Testis (tissue), 3 donors: ENCODE measurements around the gene SCUBE3. TPM values are rescaled to one million over a fixed set of nuclear protein-coding genes. Genes with fewer than 3 reads are reported as not detected.

ENCODE experiments used
- DNase-seq: peaks from one replicate; pipeline ENCODE4 v3.0.0-alpha.2; 2019
- H3K27ac ChIP-seq, 2 donors: fragments of 200-600 bp; sonication (generic); one replicate each; pipeline ENCODE4 v1.5.1; 2019
- H3K27me3 ChIP-seq: fragments of 200-600 bp; sonication (generic); one replicate; pipeline ENCODE4 v1.5.1; 2019
- H3K36me3 ChIP-seq: fragments of 200-600 bp; sonication (generic); one replicate; pipeline ENCODE4 v1.5.1; 2017; ENCODE audit warnings: low read depth; ENCODE audit errors: missing control alignments
- H3K4me1 ChIP-seq: fragments of 200-600 bp; sonication (generic); one replicate; pipeline ENCODE4 v1.5.1; 2019
- H3K4me3 ChIP-seq, 2 donors: fragments of 200-600 bp; sonication (generic); one replicate each; pipeline ENCODE4 v1.5.1; 2017 to 2019
- H3K9me3 ChIP-seq: fragments of 200-600 bp; sonication (generic); one replicate; pipeline ENCODE4 v1.5.1; 2017
- POLR2A ChIP-seq: fragments of 450-650 bp; IDR thresholded peaks from one replicate; pipeline ENCODE4 v1.6.1; 2017; ENCODE audit warnings: antibody characterized with exemption, mild to moderate bottlenecking, moderate library complexity
- WGBS, 2 donors: methylation state at CpG; one replicate each; pipeline ENCODE4 v1.1.5; 2018; 5-methylcytosine and 5-hydroxymethylcytosine counted together
- intact Hi-C: fragments of 100-400 bp; cut with DNase I; formaldehyde crosslinking; loops from one replicate; pipeline ENCODE4 v1.15.1; 2023; ENCODE audit warnings: low total_unique reads
- polyA plus RNA-seq: library from polyadenylated mRNA; stranded (reverse); fragments of 350-450 nt; fragmentation: Illumina TruSeq; extraction: RNeasy Lipid Tissue Mini Kit (QIAGEN cat#74804); gene quantifications from one replicate; pipeline ENCODE4 v1.2.3, GENCODE V29; 2014; ENCODE audit warnings: low read depth, low replicate concordance; ENCODE audit not compliant: insufficient read depth
- total RNA-seq, 2 donors: library from RNA; depleted of rRNA; stranded (reverse); fragments of >200 nt; gene quantifications; one replicate each; pipeline ENCODE4 v1.2.3, GENCODE V29; 2016
- TF ChIP-seq, protein P1 (sequence below), 3 experiments: fragments of 450-650 bp in 2 of 3; fragments of 200-600 bp in 1 of 3; sonication (generic) in 1 of 3; IDR thresholded peaks; one replicate each; pipeline ENCODE4 v1.5.1; 2016 to 2019; ENCODE audit warnings: antibody characterized with exemption in 3 of 3, mild to moderate bottlenecking in 2 of 3, moderate library complexity in 1 of 3

SCUBE3 gene
- total and polyA plus RNA-seq, 3 donors from 2014 or later, result 1.7 to 2.2 (median 2.0) TPM

DNA sequence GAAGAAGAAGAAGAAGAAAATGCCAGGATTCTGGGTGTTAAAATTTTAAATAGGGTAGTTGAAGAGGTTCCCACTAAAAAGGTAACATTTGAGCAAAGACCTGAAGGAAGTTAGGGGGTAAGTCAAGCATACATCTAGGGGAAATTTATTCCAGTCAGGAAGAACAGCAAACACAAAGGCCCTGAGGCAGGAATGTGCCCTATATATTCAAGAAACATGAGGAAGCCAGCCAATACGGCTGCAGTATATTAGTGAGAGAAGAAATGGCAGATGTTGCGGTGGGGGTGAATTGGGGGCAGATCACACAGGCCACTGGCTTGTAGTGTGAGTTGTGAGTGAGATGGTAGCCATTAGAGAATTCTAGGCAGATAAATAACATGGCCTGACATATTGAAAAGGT is 51.8 kb downstream of the SCUBE3 start:
- intact Hi-C loops, result no loop called here
- Histone ChIP-seq H3K36me3 (no peaks in the 10 kb centered on the region), H3K4me3 (no peak overlapping the region), H3K27ac (no peak overlapping the region), H3K4me1 (peaks cover 5% of the 10 kb centered on the region), H3K9me3 (no peaks in the 10 kb centered on the region), H3K27me3 (no peaks in the 10 kb centered on the region)
- TF ChIP-seq POLR2A, result no peak
- TF ChIP-seq, protein P1, sequence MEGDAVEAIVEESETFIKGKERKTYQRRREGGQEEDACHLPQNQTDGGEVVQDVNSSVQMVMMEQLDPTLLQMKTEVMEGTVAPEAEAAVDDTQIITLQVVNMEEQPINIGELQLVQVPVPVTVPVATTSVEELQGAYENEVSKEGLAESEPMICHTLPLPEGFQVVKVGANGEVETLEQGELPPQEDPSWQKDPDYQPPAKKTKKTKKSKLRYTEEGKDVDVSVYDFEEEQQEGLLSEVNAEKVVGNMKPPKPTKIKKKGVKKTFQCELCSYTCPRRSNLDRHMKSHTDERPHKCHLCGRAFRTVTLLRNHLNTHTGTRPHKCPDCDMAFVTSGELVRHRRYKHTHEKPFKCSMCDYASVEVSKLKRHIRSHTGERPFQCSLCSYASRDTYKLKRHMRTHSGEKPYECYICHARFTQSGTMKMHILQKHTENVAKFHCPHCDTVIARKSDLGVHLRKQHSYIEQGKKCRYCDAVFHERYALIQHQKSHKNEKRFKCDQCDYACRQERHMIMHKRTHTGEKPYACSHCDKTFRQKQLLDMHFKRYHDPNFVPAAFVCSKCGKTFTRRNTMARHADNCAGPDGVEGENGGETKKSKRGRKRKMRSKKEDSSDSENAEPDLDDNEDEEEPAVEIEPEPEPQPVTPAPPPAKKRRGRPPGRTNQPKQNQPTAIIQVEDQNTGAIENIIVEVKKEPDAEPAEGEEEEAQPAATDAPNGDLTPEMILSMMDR (IDR thresholded peaks at IDR 0.05), result no peak
- WGBS, 2 donors, result 91 to 92% methylated on average over 2 of the region's 2 CpGs
- no peak for DNase-seq

DNA sequence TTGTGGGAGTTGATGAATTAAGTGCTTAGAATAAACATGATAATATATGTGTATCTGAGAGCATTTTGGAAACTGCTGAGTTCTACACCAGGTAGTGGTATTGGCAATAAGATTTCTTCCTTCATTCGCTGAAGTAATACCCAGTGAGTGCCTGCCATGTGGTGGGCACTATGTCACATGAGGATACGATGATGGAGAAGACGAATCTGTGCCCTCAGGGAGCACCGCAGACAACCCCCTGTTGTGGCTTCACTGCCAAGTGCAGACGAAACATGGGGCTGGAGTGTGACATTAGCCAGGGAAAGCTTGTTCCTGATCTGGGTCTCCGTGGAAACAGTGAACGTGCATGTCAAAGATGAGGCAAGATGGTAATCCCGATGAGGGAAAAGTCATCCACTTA is 53.7 kb downstream of the SCUBE3 start:
- no peak overlapping the region for H3K27ac ChIP-seq
- WGBS, 2 donors, result 91 to 95% methylated on average over 8 of the region's 8 CpGs
- TF ChIP-seq, protein P1 (IDR thresholded peaks at IDR 0.05), result no peak
- no peak for TF ChIP-seq POLR2A
- intact Hi-C loops, result no loop called here
- no peaks in the 10 kb centered on the region for H3K4me1 ChIP-seq
- H3K27me3 ChIP-seq, result no peaks in the 10 kb centered on the region
- H3K4me3 ChIP-seq, result no peak overlapping the region
- no peaks in the 10 kb centered on the region for H3K36me3 ChIP-seq
- DNase-seq, result no peak
- no peaks in the 10 kb centered on the region for H3K9me3 ChIP-seq

DNA sequence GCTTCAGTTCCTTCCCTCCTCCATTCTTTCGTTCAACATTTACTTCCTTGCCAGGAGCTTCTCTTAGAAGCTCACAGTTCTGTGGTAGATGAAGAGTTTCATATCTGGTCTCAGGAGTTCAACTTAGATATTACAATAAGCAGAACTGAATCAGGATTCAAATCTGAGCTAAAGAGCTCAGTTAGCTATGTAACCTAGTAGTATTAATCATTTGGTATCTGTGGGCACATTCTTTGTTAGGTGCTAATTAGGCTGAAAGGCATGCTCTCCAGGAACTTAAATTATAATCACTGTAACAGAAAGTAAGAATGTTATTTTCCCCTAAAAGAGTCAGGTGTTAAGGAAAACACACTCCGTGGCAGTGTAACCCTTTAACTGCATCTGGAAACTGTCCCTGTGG is 54.1 kb downstream of the SCUBE3 start:
- Histone ChIP-seq H3K27me3 (no peaks in the 10 kb centered on the region), H3K27ac (no peak overlapping the region), H3K4me1 (no peaks in the 10 kb centered on the region), H3K4me3 (no peak overlapping the region), H3K36me3 (no peaks in the 10 kb centered on the region), H3K9me3 (no peaks in the 10 kb centered on the region)
- TF ChIP-seq, protein P1 (IDR thresholded peaks at IDR 0.05), result no peak
- no peak for TF ChIP-seq POLR2A
- DNase-seq, result no peak
- 60 to 75% methylated on average over 2 of the region's 2 CpGs for WGBS, 2 donors
- intact Hi-C loops, result no loop called here

DNA sequence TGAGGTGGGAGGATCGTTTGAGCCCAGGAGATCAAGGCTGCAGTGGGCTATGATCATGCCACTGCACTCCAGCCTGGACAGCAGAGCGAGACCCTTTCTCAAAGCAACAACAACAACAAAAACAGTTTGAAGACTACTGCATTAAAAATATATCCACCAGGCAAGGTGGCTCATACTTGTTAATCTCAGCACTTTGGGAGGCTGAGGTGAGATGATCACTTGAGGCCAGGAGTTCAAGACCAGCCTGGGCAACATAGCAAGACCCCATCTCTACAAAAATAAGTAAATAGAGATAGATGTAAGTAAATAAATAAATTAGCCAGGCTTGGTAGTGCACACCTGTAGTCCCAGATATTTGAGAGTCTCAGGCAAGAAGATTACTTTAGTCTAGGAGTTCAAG is 58.2 kb downstream of the SCUBE3 start:
- WGBS, 2 donors, result 92 to 96% methylated on average over 2 of the region's 2 CpGs
- Histone ChIP-seq H3K4me3 (no peak overlapping the region), H3K27ac (no peak overlapping the region), H3K36me3 (no peaks in the 10 kb centered on the region), H3K27me3 (no peaks in the 10 kb centered on the region), H3K9me3 (no peaks in the 10 kb centered on the region), H3K4me1 (no peaks in the 10 kb centered on the region)
- no peak for TF ChIP-seq POLR2A
- TF ChIP-seq, protein P1 (IDR thresholded peaks at IDR 0.05), result no peak
- intact Hi-C loops, result no loop called here
- no peak for DNase-seq

DNA sequence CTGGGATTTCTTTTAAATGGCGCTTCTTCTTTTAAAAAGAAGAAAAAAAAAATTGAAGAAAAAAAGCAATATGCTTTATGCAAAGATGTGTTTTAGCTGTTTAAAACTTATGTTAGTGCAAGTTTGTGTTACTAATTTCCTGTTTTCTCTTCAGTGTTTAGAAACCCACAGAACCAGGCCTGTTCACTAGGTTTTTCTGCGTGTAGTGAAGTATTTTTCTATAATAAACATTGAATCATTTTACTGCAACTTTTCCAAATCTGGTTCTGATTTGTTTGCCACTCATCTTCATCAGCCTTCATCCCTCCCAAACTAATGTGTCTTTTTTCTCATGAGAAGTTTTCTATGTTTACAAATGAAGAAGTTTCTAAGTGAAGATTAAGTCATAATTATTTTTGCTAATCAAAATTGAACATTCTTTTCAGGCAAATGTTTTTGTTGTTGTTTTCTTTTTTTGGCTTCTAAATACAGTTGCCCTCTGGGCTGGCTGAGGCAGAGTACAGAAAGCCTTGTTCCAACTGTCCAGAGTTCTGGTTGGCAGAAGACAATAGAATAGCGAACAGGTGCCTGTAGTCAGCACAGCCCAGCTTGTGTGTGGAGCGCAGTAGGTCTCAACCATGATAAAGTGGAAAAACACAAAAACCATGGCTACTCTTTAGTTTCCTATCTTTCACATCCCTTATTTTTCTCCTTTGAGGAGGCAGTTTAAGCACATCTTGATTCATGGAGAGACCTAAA is 60.2 kb downstream of the SCUBE3 start:
- Histone ChIP-seq H3K27me3 (no peaks in the 10 kb centered on the region), H3K27ac (no peak overlapping the region), H3K4me1 (no peaks in the 10 kb centered on the region), H3K9me3 (no peaks in the 10 kb centered on the region), H3K4me3 (no peak overlapping the region), H3K36me3 (no peaks in the 10 kb centered on the region)
- no peak for DNase-seq
- WGBS, 2 donors, result 81 to 86% methylated on average over 4 of the region's 4 CpGs
- no peak for TF ChIP-seq POLR2A
- TF ChIP-seq, protein P1 (IDR thresholded peaks at IDR 0.05), result no peak
- intact Hi-C loops, result no loop called here
